Measurements from ENCODE around the gene ZSCAN1. TPM values are rescaled to one million over a fixed set of nuclear protein-coding genes. Genes with fewer than 3 reads are reported as not detected.

Gene ZSCAN1
- total RNA-seq, 4 donors from 2014 or later: not detected

DNA sequence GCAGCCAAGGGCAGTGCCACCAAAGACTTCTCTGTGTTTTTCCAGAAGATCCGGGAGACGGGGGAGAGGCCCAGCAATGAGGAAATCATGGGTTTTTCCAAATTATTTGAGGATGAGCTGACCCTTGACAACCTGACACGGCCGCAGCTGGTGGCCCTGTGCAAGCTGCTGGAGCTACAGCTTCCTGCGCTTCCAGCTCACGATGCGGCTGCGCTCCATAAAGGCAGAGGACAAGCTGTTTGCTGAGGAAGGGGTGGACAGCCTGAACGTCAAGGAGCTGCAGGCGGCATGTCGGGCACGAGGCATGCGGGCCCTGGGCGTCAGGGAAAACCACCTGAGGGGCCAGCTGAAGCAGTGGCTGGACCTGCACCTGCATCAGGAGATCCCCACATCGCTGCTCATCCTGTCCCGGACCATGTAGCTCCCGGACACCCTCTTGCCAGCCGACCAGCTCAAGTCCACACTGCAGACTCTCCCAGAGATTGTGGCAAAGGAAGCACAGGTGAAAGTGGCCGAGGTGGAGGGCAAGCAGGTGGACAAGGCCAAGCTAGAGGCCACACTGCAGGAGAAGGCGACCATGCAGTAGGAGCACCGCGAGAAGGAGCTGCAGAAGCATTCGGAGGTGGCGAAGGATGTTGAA is 11.7 kb downstream of the ZSCAN1 start:
- Histone ChIP-seq H3K4me1 (no peaks in the 10 kb centered on the region), H3K36me3 (no peaks in the 10 kb centered on the region), H3K4me3 (no peak overlapping the region), H3K27me3 (peaks cover 0 to 16% (median 0%) of the 10 kb centered on the region in 4 donors), H3K9me3 (peaks cover 0 to 90% (median 75%) of the 10 kb centered on the region in 4 donors), H3K27ac (replicated peaks in 1 of 4) (no peak overlapping the region)
- DNase-seq (ENCODE audit: extremely low spot score): no peak
- no peak for TF ChIP-seq POLR2AphosphoS5 (IDR thresholded peaks at IDR 0.05)
- TF ChIP-seq EP300 (IDR thresholded peaks at IDR 0.05): no peak
- TF ChIP-seq, protein P1, sequence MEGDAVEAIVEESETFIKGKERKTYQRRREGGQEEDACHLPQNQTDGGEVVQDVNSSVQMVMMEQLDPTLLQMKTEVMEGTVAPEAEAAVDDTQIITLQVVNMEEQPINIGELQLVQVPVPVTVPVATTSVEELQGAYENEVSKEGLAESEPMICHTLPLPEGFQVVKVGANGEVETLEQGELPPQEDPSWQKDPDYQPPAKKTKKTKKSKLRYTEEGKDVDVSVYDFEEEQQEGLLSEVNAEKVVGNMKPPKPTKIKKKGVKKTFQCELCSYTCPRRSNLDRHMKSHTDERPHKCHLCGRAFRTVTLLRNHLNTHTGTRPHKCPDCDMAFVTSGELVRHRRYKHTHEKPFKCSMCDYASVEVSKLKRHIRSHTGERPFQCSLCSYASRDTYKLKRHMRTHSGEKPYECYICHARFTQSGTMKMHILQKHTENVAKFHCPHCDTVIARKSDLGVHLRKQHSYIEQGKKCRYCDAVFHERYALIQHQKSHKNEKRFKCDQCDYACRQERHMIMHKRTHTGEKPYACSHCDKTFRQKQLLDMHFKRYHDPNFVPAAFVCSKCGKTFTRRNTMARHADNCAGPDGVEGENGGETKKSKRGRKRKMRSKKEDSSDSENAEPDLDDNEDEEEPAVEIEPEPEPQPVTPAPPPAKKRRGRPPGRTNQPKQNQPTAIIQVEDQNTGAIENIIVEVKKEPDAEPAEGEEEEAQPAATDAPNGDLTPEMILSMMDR (IDR thresholded peaks at IDR 0.05): no peak
- TF ChIP-seq POLR2A (IDR thresholded peaks at IDR 0.05; ENCODE audit: low read depth): no peak
- intact Hi-C loops (cut with DNase I): no loop called here
- 92% methylated on average over 24 of the region's 24 CpGs for WGBS

DNA sequence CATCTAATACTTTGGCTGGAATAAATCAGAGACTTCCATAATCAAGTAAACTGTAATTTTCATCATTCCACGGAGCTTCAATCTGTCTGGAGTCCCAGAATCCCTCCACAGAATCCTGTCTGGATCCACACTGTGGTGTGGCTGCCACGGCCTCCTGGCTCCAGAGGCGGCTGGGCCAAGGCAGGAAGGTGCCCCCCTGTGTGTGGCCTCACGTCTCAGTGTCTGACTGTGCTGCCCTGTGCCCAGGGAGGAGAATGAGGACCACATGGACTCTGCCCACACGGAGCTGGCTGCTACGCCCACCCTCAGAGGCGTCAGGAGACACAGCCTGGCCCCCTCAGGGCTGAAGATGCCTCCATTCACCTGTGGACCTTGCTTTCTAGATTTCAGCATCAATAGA is 13.0 kb downstream of the ZSCAN1 start:
- no peak for DNase-seq (ENCODE audit: extremely low spot score)
- intact Hi-C loops (cut with DNase I): no loop called here
- Histone ChIP-seq H3K4me3 (no peak overlapping the region), H3K4me1 (no peaks in the 10 kb centered on the region), H3K36me3 (no peaks in the 10 kb centered on the region), H3K27ac (replicated peaks in 1 of 4) (no peak overlapping the region), H3K27me3 (peaks cover 0 to 7% (median 0%) of the 10 kb centered on the region in 4 donors), H3K9me3 (peaks cover 0 to 93% (median 71%) of the 10 kb centered on the region in 4 donors)
- TF ChIP-seq POLR2A (IDR thresholded peaks at IDR 0.05; ENCODE audit: low read depth) (no peak), POLR2AphosphoS5 (IDR thresholded peaks at IDR 0.05) (no peak), EP300 (IDR thresholded peaks at IDR 0.05) (no peak)
- TF ChIP-seq, protein P1 (IDR thresholded peaks at IDR 0.05): no peak
- WGBS: 81% methylated on average over 7 of the region's 7 CpGs

DNA sequence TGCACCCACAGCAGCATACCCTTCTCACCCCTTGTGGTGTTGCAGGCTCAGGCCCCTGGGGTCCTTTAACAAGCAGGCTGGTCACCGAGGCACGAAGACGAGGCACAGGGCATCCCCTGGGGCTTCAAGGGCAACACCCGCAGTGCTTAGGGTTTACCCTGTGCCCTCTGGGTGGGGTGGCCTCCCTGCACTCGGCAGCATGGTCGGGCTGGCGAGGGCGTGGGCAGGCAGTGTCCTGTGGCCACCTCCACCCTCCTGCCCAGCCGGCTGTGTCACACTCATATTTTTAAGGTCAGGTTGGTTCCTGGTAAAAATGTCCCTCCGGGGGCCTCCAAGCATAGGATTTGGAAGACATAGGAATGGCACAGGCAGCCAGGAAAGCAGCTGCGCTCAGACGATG is 13.8 kb downstream of the ZSCAN1 start:
- Histone ChIP-seq H3K27ac (replicated peaks in 1 of 4) (no peak overlapping the region), H3K36me3 (no peaks in the 10 kb centered on the region), H3K4me3 (no peak overlapping the region), H3K9me3 (peaks cover 0 to 96% (median 69%) of the 10 kb centered on the region in 4 donors), H3K27me3 (peaks cover 0 to 6% (median 0%) of the 10 kb centered on the region in 4 donors), H3K4me1 (no peaks in the 10 kb centered on the region)
- TF ChIP-seq POLR2AphosphoS5 (IDR thresholded peaks at IDR 0.05): no peak
- intact Hi-C loops (cut with DNase I): no loop called here
- 94% methylated on average over 4 of the region's 12 CpGs for WGBS
- DNase-seq (ENCODE audit: extremely low spot score): no peak

DNA sequence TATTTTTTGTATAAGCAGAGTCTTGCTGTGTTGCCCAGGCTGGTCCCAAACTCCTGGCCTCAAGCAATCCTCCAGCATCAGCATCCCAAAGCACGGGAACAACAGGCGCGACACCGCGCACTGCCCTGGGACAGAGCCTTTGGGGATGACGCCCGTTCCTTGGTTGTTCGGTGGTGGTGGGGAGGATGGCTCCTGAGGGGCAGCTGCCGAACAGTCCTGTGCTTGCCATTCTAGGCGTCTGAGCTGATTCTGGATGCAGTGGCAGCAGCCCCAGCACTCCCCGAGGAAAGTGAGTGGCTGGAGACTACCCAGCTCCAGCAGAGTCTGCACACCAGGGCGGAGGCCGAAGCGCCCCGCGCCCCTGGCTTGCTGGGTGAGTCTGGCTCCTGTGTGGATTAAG is 18.4 kb downstream of the ZSCAN1 start:
- Histone ChIP-seq H3K27me3 (peaks cover 0 to 3% (median 0%) of the 10 kb centered on the region in 4 donors), H3K36me3 (no peaks in the 10 kb centered on the region), H3K27ac (replicated peaks in 1 of 4) (no peak overlapping the region), H3K9me3 (peaks cover 0 to 66% (median 27%) of the 10 kb centered on the region in 4 donors), H3K4me1 (peaks cover 0 to 10% (median 4%) of the 10 kb centered on the region in 4 donors), H3K4me3 (no peak overlapping the region)
- DNase-seq (ENCODE audit: extremely low spot score): no peak
- TF ChIP-seq POLR2A (IDR thresholded peaks at IDR 0.05; ENCODE audit: low read depth) (no peak), POLR2AphosphoS5 (IDR thresholded peaks at IDR 0.05) (no peak), EP300 (IDR thresholded peaks at IDR 0.05) (no peak)
- TF ChIP-seq, protein P1 (IDR thresholded peaks at IDR 0.05): no peak
- WGBS: 100% methylated on average over 8 of the region's 16 CpGs
- intact Hi-C loops (cut with DNase I): no loop called here

DNA sequence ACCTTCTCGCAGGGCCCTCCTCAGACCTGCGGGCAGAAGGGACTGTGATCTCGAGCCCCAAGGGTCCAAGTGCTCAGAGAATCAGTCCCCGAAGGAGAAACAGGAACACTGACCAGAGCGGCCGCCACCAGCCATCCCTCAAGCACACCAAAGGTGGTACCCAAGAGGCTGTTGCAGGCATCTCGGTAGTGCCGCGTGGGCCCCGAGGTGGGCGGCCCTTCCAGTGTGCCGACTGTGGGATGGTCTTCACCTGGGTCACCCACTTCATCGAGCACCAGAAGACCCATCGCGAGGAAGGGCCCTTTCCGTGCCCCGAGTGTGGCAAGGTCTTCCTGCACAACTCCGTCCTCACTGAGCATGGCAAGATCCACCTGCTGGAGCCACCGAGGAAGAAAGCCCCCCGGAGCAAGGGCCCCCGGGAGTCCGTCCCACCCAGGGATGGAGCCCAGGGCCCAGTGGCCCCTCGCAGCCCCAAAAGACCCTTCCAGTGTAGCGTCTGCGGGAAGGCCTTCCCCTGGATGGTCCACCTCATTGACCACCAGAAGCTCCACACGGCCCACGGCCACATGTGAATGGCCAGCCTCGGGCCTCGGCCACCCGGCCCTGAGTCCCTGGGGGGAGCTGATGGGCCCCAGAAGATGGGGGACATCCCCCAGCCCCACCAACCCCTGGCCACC is 19.8 kb downstream of the ZSCAN1 start:
- Histone ChIP-seq H3K27ac (replicated peaks in 1 of 4) (no peak overlapping the region), H3K4me1 (peaks cover 2 to 14% (median 9%) of the 10 kb centered on the region in 4 donors), H3K9me3 (peaks cover 0 to 62% (median 21%) of the 10 kb centered on the region in 4 donors), H3K4me3 (no peak overlapping the region), H3K36me3 (no peaks in the 10 kb centered on the region), H3K27me3 (peaks cover 0 to 3% (median 0%) of the 10 kb centered on the region in 4 donors)
- WGBS: 88% methylated on average over 16 of the region's 30 CpGs
- no peak for DNase-seq (ENCODE audit: extremely low spot score)
- intact Hi-C loops (cut with DNase I): no loop called here
- TF ChIP-seq EP300 (IDR thresholded peaks at IDR 0.05) (no peak), POLR2A (IDR thresholded peaks at IDR 0.05; ENCODE audit: low read depth) (no peak)
- TF ChIP-seq, protein P1 (IDR thresholded peaks at IDR 0.05): no peak
